A549 (cell line): ENCODE results near the gene FAM180A.

ENCODE experiments used
- KDM5A ChIP-seq: fragments of 200-600 bp; sonication (generic); IDR thresholded peaks from 2 replicates; pipeline ENCODE4 v1.6.1; 2016; ENCODE audit warnings: antibody characterized with exemption, mild to moderate bottlenecking
- MAZ ChIP-seq: fragments of 150-350 bp; IDR thresholded peaks from 2 replicates; pipeline ENCODE4 v1.6.1; 2014; ENCODE audit warnings: antibody characterized with exemption, low read depth, low read length, borderline replicate concordance
- POLR2A ChIP-seq: IDR thresholded peaks from 2 replicates; pipeline ENCODE4 v1.6.1; 2012; ENCODE audit warnings: mild to moderate bottlenecking, low read length
- RCOR1 ChIP-seq: fragments of 150-350 bp; IDR thresholded peaks from 2 replicates; pipeline ENCODE4 v1.6.1; 2014; ENCODE audit warnings: antibody characterized with exemption, low read length, low read depth
- SREBF2 ChIP-seq: fragments of 450-650 bp; IDR thresholded peaks from 2 replicates; pipeline ENCODE4 v1.6.1; 2014; ENCODE audit warnings: mild to moderate bottlenecking, moderate library complexity
- ZC3H11A ChIP-seq: fragments of 450-650 bp; IDR thresholded peaks from 2 replicates; pipeline ENCODE4 v1.6.1; 2014; ENCODE audit warnings: antibody characterized with exemption, mild to moderate bottlenecking
- TF ChIP-seq, protein P1 (sequence below): fragments of >200 bp; sonication (Bioruptor Twin); formaldehyde crosslinking; IDR thresholded peaks from 3 replicates; pipeline ENCODE4 v1.5.1; 2016
- TF ChIP-seq, protein P2 (sequence below): IDR thresholded peaks from 2 replicates; pipeline ENCODE4 v1.6.1; 2012
- TF ChIP-seq, protein P3 (sequence below): fragments of 200-600 bp; sonication (generic); IDR thresholded peaks from 2 replicates; pipeline ENCODE4 v1.6.1; 2016; ENCODE audit warnings: antibody characterized with exemption, mild to moderate bottlenecking, moderate library complexity
- TF ChIP-seq, protein P4 (sequence below): IDR thresholded peaks from 2 replicates; pipeline ENCODE4 v1.6.1; 2012

DNA sequence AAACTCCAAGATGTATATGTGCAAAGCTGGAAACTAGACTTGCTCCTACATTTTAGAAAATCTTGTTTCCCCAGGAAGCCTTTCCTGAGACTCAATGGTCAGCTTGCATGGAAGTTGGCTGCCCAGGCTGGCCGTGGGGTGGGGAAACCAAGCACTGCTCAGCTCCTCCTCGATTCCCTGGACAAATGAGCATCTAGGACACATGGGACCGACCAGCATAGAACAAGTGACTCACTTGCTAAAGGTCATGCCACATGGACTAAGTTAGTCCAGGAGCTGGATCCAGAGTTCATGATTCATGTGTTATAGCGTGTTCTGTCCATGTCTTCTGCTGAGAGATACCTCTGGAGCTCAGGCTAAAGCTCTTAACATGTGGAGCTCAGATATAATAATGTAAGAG is 6.2 kb downstream of the FAM180A start:
- TF ChIP-seq, protein P1, sequence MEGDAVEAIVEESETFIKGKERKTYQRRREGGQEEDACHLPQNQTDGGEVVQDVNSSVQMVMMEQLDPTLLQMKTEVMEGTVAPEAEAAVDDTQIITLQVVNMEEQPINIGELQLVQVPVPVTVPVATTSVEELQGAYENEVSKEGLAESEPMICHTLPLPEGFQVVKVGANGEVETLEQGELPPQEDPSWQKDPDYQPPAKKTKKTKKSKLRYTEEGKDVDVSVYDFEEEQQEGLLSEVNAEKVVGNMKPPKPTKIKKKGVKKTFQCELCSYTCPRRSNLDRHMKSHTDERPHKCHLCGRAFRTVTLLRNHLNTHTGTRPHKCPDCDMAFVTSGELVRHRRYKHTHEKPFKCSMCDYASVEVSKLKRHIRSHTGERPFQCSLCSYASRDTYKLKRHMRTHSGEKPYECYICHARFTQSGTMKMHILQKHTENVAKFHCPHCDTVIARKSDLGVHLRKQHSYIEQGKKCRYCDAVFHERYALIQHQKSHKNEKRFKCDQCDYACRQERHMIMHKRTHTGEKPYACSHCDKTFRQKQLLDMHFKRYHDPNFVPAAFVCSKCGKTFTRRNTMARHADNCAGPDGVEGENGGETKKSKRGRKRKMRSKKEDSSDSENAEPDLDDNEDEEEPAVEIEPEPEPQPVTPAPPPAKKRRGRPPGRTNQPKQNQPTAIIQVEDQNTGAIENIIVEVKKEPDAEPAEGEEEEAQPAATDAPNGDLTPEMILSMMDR: no peak
- no peak for TF ChIP-seq ZC3H11A
- TF ChIP-seq, protein P2, sequence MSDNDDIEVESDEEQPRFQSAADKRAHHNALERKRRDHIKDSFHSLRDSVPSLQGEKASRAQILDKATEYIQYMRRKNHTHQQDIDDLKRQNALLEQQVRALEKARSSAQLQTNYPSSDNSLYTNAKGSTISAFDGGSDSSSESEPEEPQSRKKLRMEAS: no peak
- no peak for TF ChIP-seq RCOR1
- TF ChIP-seq MAZ: no peak
- no peak for TF ChIP-seq POLR2A
- TF ChIP-seq, protein P3, sequence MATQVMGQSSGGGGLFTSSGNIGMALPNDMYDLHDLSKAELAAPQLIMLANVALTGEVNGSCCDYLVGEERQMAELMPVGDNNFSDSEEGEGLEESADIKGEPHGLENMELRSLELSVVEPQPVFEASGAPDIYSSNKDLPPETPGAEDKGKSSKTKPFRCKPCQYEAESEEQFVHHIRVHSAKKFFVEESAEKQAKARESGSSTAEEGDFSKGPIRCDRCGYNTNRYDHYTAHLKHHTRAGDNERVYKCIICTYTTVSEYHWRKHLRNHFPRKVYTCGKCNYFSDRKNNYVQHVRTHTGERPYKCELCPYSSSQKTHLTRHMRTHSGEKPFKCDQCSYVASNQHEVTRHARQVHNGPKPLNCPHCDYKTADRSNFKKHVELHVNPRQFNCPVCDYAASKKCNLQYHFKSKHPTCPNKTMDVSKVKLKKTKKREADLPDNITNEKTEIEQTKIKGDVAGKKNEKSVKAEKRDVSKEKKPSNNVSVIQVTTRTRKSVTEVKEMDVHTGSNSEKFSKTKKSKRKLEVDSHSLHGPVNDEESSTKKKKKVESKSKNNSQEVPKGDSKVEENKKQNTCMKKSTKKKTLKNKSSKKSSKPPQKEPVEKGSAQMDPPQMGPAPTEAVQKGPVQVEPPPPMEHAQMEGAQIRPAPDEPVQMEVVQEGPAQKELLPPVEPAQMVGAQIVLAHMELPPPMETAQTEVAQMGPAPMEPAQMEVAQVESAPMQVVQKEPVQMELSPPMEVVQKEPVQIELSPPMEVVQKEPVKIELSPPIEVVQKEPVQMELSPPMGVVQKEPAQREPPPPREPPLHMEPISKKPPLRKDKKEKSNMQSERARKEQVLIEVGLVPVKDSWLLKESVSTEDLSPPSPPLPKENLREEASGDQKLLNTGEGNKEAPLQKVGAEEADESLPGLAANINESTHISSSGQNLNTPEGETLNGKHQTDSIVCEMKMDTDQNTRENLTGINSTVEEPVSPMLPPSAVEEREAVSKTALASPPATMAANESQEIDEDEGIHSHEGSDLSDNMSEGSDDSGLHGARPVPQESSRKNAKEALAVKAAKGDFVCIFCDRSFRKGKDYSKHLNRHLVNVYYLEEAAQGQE: no peak
- TF ChIP-seq KDM5A: no peak
- no peak for TF ChIP-seq SREBF2
- TF ChIP-seq, protein P4, sequence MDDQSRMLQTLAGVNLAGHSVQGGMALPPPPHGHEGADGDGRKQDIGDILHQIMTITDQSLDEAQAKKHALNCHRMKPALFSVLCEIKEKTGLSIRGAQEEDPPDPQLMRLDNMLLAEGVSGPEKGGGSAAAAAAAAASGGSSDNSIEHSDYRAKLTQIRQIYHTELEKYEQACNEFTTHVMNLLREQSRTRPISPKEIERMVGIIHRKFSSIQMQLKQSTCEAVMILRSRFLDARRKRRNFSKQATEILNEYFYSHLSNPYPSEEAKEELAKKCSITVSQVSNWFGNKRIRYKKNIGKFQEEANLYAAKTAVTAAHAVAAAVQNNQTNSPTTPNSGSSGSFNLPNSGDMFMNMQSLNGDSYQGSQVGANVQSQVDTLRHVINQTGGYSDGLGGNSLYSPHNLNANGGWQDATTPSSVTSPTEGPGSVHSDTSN: no peak
